Adrenal gland (tissue), 5 donors: ENCODE measurements around the gene GALT.

ENCODE experiments used
- POLR2A ChIP-seq, 2 donors: fragments of 450-650 bp; IDR thresholded peaks; one replicate each; pipeline ENCODE4 v1.6.1; 2017; ENCODE audit warnings: antibody characterized with exemption in 2 of 2, mild to moderate bottlenecking in 2 of 2, moderate library complexity in 1 of 2
- TF ChIP-seq, protein P1 (sequence below), 6 experiments: fragments of 450-650 bp in 4 of 6; fragments of 200-600 bp in 2 of 6; sonication (generic) in 1 of 6; IDR thresholded peaks; 1 replicate in 5 of 6; 2 replicates in 1 of 6; pipeline versions ENCODE4 v1.5.1 to v1.8.0; 2016 to 2021; ENCODE audit warnings: antibody characterized with exemption in 6 of 6, mild to moderate bottlenecking in 2 of 6, moderate library complexity in 1 of 6
- donor health status: DM: no; HTN: no; CAD: no.

DNA sequence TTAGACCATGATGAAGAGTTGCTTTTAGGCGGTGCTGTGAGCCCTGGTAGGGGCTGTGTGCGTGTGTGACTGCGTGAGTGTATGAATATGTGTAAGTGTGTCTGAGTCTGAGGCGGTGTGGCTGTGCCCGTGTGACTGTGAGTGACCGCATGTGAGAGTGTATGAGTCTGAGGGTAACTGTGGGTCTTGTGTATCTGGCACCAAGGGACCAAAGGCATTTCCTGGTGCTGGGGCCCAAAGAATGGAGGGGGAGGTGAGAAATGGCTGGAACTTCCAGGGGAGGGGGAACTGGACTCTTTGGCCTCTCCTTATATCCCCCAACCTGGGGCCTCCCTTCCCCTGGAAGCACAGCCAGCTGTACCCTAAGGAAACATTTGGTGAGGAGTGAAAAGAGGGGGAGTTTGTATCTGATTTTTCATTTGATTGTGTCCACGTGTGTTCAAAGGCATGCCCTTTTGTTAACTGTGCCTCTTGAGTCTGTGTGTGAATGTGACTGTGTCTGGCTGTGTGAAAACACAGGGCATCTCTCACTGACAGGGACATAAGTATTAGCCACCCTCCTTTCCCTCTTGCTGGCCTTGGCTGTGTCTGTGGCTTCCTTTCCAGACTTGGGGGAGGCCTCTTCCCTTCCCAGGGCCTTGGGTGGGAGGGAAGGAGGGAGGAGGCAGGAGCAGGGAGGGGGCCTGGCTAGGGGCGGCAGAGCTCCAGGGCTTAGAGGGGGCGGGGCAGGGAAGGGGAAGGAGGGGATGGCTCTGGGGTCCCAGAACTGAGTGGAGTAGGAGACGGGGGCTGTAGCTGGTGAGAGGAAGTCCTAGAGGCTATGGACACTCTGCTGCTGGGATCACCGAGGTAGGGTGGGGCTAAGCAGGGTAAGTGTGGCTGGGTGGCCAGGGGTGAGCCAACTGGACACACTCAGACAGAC is 6.9 kb downstream of the GALT start:
- TF ChIP-seq, protein P1, sequence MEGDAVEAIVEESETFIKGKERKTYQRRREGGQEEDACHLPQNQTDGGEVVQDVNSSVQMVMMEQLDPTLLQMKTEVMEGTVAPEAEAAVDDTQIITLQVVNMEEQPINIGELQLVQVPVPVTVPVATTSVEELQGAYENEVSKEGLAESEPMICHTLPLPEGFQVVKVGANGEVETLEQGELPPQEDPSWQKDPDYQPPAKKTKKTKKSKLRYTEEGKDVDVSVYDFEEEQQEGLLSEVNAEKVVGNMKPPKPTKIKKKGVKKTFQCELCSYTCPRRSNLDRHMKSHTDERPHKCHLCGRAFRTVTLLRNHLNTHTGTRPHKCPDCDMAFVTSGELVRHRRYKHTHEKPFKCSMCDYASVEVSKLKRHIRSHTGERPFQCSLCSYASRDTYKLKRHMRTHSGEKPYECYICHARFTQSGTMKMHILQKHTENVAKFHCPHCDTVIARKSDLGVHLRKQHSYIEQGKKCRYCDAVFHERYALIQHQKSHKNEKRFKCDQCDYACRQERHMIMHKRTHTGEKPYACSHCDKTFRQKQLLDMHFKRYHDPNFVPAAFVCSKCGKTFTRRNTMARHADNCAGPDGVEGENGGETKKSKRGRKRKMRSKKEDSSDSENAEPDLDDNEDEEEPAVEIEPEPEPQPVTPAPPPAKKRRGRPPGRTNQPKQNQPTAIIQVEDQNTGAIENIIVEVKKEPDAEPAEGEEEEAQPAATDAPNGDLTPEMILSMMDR (IDR thresholded peaks at IDR 0.05), result no peak
- no peak for TF ChIP-seq POLR2A (IDR thresholded peaks at IDR 0.05)
